Anterior cingulate cortex (tissue), 58 donors: ENCODE results near the gene AQP10.
A peak's percentile ranks its signal among the peaks of the same experiment; 100 is the strongest.
"Not testable (repeated sequence)": the region's sequence is repeated elsewhere in the genome, so short reads cannot be mapped to it uniquely, and the experiment has no call there.

Experiments used
- DNase-seq, 58 donors: peaks; one replicate each; lab custom pipeline; 2025; lab: John Stamatoyannopoulos, UW

The AQP10 gene

GRCh38 chr1:154342132-154342531 is 21.2 kb downstream of the AQP10 start:
- no peak for DNase-seq

GRCh38 chr1:154342836-154343472 is 22.1 kb downstream of the AQP10 start:
- no peak for DNase-seq

- peak in 4 of 58 donors; percentile 5 to 19 (median 10) for DNase-seq
These were observed 24.3 kb downstream of the AQP10 start for GRCh38 chr1:154344977-154345837.

- DNase-seq, result no peak
These were observed 25.5 kb downstream of the AQP10 start for GRCh38 chr1:154346276-154346917.

GRCh38 chr1:154347961-154348360 is 27.1 kb downstream of the AQP10 start:
- no peak for DNase-seq

- peak in 2 of 58 donors; percentile 12 to 20 for DNase-seq
These were observed 27.7 kb downstream of the AQP10 start for GRCh38 chr1:154348429-154349076.

GRCh38 chr1:154349121-154349520 is 28.2 kb downstream of the AQP10 start:
- DNase-seq, result no peak

- DNase-seq, result no peak
These were observed 29.5 kb downstream of the AQP10 start for GRCh38 chr1:154350383-154350782.

- no peak for DNase-seq
These were observed 30.6 kb downstream of the AQP10 start for GRCh38 chr1:154351363-154352068.

GRCh38 chr1:154352245-154352580 is 31.3 kb downstream of the AQP10 start:
- no peak for DNase-seq

GRCh38 chr1:154352581-154353459 is 31.9 kb downstream of the AQP10 start:
- DNase-seq, result peak in 39 of 58 donors; percentile 11 to 63 (median 32)

- no peak for DNase-seq
These were observed 32.6 kb downstream of the AQP10 start for GRCh38 chr1:154353460-154353904.

- DNase-seq, result no peak
These were observed 33.1 kb downstream of the AQP10 start for GRCh38 chr1:154353966-154354365.

GRCh38 chr1:154358519-154358918 is 37.6 kb downstream of the AQP10 start:
- no peak for DNase-seq

- no peak for DNase-seq
These were observed 39.4 kb downstream of the AQP10 start for GRCh38 chr1:154360288-154360687.

GRCh38 chr1:154360881-154361280 is 40.0 kb downstream of the AQP10 start:
- not testable (repeated sequence) for DNase-seq

GRCh38 chr1:154361357-154361756 is 40.5 kb downstream of the AQP10 start:
- DNase-seq, result no peak

- DNase-seq, result no peak
These were observed 50.5 kb downstream of the AQP10 start for GRCh38 chr1:154371436-154371835.

GRCh38 chr1:154373777-154374357 is 53.0 kb downstream of the AQP10 start:
- DNase-seq, result not testable (repeated sequence)
